Amygdala (tissue), 56 donors: ENCODE data around the gene ODC1.
A peak's percentile ranks its signal among the peaks of the same experiment; 100 is the strongest.

ENCODE experiments used
- DNase-seq, 56 donors: peaks; one replicate each; lab custom pipeline; 2025; lab: John Stamatoyannopoulos, UW

ODC1 gene

DNA sequence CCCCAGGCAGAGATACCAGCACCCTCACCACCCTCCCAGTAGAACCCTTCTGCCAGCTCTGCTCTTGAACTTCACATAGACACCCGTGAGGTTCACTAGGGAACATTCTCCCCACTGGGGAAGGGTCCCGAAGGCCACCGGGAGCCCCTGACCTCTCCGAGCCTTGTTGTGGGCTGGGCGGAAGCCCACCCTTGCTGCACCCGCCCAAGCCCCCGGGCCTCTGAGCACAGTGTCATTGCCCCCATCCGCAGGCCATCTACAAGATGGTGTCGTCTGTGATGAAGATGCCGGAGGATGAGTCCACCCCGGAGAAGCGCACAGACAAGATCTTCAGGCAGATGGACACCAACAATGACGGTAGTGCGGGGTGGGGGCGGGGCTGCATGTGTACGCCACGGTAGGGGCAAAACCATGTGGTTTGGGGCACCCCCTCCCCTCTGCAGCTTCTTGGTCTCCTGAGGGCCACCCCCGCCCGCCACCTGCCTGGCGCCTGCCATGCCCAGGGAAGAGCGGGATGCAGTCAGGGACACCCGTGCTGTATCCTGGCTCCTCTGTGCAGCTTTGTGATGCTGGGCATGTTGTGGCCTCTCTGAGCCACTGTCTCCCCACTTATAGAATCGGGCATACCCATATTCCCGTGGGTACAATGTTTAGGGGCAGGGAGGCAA is 25.3 kb downstream of the ODC1 start:
- no peak for DNase-seq

DNA sequence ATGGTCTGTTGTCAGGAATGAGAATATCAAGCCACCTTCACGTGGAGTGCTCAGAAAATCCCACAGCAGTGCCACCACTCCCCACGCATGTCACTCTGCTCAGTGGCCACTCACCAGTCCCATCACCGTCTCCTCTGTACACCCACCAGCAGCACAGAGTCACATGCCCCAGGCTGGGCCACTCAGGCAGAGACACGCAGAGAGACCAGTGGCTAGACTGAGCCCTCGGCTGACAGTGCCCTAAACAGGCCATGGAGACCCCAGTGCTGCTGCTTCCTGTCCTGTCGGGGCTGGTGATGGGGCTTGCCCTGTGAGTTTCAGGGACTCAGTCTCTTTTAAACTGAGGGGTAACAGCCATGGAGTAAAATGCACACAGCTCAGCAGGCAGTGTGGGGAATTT is 25.9 kb downstream of the ODC1 start:
- no peak for DNase-seq

DNA sequence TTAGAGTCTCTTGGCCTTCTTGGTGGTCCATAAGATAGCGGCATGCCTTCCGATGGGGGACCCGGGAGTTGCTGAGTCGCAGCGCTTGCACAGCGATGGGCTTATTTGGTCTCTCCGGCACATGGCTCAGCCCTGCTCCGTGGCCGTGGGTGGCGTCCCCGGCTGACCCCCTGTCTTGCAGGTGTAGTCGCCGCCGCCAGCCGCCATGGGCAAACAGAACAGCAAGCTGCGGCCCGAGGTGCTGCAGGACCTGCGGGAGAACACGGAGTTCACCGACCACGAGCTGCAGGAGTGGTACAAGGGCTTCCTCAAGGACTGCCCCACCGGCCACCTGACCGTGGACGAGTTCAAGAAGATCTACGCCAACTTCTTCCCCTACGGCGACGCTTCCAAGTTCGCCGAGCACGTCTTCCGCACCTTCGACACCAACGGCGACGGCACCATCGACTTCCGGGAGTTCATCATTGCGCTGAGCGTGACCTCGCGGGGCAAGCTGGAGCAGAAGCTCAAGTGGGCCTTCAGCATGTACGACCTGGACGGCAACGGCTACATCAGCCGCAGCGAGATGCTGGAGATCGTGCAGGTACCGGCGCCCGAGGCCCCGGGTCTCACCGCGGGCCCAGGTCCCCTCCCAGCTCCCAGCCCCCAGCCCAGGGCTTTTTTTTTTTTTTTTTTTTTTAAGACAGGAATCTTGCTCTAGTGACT is 28.4 kb downstream of the ODC1 start:
- no peak for DNase-seq

DNA sequence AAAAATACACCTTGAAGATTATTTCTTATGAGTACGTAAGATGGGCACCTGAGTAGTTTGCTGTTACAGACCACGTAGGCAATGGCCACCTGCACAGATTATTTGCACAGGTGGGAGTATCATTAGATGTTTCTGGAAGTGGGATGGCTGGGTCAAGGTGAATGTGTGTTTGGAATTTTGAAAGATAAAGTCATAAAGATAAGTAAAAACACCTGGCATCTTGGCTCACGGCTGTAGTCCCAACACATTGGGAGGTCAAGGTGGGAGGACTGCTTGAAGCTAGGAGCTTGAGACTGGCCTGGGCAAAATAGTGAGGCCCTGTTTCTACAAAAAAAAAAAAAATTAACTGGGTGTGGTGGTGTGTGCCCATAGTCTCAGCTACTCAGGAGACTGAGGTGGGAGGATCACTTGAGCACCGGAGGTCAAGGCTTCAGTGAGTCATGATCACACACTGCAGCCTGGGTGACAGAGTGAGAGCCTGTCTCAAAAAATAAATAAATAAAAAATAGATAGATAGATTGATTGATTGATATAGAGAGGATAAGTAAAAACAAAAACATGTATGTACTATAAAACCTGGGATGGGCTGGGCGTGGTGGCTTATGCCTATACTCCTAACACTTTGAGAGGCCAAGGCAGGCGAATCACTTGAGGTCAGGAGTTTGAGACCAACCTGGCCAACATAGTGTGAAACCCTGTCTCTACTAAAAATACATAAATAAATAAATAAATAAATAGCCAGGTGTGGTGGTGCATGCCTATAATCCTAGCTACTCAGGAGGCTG is 30.4 kb downstream of the ODC1 start:
- DNase-seq: no peak

DNA sequence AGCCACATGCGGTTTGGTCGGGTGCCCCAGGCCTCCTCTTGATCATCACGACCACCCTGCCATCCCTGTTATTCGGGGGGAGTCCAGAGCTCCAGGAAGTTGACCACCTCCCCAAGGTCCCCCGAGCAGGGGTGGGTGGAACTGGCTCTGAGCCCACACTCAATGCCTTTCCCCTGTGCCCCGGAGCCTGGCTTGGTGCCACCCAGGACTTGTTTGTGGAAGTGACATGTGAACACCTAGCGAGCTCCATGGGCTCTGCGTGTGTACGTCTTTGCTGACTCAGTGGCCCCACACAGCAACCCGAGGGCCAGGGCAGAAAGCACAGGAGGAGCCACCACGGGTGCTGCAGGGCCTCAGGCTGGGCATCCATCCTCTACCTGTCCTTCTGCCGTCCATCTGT is 32.5 kb downstream of the ODC1 start:
- DNase-seq: no peak

DNA sequence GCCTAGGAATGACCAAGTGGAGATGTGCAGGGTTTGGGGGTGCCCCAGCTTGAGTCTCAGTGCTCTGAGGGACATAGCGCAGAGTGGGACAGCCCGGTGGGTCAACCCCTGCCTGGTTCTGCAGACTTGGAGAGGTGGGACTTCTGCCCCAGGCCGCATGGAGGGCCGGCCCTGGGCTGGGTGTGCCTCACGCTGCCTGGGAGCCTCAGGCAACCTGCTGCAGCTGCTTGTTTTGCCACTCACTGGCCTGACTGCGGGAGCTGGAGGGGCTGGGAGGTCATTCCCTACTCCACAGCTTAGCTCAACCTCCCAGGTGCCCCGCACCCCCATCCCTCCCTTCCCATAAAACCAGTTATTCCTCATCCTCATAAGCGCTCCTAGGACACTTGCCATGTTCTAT is 33.1 kb downstream of the ODC1 start:
- no peak for DNase-seq

DNA sequence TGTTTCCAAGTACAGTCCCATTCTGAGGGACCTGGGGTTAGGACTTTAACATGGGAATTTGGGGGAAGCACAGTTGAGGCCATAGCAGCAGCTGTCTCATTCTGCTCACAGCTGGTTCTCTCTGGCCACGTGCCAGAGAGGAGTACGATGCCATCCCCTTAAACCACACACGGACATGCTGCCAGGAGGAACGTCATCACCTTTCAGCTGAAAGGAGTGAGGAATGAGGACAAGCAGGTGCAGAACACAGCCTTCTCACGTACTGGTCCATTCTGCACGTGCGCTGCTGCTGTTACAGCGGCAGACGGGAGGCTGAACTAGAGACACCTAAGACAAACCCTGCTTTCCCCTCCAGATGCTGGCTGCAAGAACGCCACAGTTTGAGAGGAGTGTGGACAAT is 33.5 kb downstream of the ODC1 start:
- DNase-seq: peak in 1 of 56 donors; percentile 37

DNA sequence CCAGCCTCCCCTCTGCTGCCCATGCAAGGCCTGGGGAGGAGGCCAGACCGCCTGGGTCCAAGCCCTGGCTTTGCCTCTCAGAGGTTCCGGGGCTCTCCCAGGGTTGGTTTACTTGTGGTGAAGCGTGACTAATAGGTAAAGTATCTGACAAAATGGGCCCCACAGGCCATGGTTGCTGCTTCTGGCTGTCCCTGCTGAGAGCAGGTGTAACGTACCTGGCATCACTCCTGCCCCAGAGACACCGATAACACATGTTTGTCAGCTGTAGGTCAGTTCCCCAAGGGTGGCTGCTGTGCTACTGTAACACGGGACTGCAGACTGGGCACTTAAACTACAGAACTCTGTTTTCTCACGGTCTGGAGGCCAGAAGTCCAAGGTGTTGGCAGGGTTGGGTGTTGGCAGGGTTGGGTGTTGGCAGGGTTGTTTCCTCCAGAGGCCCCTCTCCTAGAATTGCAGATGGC is 34.1 kb downstream of the ODC1 start:
- DNase-seq: peak in 2 of 56 donors; percentile 30 to 38

DNA sequence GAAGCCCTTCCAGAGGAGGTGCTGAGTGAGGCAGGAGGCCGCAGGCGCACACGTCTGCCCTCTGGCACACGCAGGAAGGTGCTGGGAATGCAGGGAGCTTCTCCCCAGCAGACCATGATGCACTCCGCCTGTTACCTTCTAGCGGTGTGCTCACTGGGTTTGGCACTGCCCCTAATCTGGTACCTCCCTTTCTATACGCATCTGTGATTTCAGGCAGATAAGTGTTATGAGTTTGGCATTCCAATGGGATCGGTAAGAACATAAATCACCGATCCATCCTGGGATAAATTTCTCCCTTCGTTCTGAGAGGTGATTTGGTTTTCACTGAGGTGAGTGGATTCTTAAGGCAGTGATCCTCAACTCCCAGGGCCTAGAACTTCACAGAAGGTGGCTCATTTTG is 34.6 kb downstream of the ODC1 start:
- DNase-seq: no peak

DNA sequence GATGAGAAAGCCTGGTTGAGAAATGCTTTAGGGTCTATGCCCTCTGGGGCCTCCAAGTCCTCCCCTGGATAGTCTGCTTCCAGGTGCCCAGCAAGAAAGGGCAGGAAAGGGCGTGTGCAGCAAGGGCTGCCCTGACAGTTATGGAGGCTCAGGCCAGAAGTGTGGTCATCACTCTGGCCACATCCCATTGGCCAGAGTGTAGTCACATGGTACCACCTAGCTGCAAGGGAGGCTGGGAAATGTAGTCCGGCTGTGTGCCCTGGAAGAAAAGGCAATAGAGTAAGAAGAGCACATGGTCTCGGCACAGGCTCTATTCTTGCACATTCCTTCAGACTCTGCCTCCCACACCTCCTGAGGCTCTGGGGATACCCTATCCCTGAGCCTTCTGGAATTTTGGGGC is 35.7 kb downstream of the ODC1 start:
- peak in 4 of 56 donors; percentile 8 to 25 (median 20) for DNase-seq

DNA sequence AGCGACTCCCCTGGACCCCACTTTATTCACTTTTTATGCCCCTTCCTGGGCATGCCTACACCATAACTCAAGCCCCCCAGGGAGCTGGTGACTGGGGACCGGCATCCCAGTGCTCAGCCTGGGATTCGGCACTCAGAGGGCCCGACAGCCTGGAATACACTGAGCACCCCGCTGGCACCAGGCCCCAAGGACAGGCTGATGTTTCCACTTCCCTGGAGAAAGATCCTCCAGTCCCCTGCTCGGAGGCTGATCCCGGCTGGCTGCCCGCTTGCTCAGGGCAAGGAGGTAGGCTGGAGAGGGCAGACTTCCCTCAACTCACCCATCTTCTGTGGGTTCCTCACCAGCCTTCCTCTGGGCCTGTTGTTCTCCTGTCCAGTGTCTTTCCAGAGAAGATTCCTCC is 36.6 kb downstream of the ODC1 start:
- DNase-seq: no peak

DNA sequence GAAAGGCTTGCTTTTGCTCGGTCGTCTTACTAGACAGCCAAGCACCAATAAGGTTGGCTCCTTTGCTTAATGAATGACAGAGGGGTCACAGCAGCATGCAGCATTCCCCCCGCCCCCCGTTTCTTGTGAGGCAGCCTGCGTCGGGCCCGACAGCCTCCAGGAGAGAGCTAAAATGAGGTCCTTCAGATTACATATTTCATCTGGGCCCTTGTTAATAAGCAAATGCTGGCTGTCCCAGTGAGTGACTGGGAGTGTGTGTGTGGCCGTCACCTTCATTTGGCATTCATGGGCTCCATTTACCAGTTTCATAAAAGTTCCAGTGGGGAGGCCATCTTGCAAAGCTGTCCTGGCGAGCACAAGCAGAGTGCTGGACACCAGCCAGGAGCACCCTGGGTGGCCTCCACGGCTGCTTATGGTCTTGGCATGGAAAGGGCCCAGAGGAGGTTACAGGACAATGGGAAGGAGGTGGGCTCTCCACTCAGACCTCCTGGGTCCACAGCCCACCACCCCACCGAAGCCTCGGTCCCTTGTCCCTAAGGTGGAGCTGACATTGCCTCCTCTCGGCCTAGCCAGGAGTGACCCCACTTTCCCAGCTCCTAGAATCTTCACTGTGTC is 37.2 kb downstream of the ODC1 start:
- no peak for DNase-seq

DNA sequence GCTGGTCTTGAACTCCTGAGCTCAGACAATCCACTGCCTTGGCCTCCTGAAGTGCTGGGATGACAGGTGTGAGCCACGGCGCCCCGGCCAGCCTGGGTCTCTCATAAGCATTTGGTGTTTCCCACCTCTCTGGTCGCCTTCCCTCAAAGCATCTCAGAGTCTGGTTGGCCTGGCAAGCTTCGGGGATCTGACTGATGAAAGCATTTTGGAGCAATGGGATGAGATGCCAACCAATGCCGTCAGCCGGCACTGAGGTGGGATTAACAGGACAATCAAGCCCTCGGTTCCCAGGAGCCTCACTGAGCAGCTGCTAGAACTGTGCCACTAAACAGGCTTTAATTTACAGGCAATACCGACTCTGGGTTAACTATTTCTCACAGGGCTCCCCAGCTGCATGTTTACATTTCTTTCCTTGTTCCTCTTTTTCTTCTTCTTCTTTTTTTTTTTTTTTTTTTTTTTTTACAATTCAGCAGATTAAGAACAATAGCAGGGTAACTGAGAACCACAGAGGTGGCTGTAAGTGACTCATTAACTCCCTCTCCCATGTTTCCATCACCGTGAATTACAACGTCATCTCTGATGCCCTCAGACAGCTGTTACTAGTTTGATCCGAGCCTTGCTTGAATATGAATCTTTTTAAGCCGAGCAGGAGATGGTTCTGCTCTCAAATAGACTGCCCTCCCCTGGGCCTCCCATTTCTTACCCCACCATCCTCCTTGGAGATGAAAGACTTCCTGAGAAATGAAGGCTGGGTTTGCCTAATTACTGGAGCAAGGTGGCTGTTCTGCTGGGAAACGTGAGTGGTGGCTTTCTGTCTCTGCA is 37.9 kb downstream of the ODC1 start:
- peak in 1 of 56 donors; percentile 13 for DNase-seq

DNA sequence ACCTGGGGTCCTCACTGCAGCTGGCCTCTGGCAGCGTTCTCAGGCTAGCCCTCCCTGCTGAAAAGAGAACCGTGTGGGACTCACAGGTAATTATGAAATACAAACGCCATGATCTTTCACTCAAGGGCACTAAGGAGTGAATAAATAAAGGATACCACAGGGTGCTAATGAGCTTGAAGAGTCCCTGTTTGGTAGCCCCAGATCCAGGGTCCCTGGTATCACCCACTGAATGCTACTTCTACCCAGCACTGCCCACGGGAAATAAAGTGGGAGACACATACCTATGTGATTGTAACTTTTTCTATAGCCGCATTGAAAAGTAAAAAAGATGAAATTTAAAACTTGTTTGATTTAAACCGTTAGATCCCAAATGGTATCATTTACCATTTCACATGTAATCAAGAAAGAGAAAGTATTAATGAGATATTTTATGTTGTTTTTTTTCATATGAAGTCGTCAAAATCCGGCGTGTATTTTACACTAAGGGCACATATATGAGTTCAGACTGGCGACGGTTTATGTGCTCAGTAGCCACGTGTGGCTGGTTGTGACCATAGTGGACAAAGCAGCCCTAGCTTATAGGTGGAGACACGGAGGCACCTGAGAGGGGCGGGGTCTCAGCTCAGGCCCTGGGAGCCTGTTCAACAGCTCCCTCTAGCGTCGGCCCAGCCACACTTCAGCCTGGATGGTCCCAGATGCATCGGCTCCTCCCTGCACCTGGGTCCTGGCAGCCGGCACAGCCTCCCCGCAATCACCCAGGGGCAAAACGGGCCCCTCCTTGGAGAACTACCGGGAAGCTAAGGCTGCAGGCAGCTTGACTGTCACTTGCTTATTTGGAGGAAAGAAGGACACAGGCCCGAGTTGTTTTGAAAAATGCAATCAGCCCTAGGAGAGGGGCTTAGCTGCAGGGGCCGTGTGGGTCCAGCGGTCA is 39.2 kb downstream of the ODC1 start:
- peak in 47 of 56 donors; percentile 5 to 74 (median 47) for DNase-seq

DNA sequence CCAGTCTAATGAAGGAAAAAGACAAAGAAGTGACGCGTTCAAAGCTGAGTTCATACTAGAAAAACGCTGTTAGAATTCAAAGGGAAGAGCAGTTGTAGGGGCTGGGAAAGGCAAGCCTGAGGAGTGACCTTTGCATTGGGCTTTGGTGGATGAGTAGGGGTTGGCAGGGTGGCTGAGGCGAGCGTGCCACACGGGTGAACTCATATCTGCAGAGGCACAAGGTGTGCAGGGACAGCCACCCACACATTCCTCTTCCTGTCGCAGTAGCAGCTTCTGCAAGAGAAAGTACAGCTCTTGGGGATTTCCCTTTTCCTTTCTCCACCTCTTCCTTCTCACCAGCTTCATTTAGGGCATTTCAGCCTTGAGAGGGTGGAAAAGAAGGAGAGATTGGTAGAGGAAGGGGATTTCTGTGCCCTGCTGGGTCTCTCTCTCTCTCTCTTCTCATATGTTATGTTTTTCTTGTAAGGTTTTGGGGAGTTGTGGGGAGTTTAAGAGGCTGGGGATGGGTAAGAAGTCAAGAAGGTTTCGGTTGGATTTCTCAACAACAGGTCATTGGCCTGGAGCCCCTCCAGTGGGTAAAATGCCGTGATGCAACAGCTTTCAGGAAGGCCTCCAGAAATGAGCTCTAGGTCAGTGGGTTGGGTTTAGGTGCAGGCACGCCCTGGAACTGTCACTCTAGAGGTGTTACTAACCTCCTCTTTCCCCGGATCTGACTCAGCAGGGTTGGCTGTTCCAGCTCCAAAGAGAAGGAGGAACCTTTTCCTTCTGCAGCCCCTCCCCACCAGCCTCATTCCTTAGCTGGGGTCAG is 40.1 kb downstream of the ODC1 start:
- DNase-seq: peak in 1 of 56 donors; percentile 11

DNA sequence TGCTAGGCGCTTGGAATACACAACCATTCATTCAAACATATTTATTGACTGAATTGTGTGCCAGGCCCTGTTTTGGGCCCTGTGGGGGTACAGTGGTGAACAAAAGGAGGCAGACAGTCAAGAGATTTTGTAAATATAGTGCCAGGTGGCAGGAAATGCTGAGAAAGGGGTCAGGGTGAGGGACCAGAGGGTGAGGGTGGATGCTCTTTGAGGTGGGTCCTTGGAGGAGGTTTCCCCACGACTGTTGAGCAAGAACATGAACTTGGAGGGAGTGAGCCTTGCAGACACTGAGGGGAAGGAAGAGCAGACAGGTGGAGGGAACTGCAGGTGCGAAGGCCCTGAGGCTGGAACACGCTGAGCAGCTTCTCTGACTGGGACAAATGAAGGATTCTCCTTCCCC is 40.7 kb downstream of the ODC1 start:
- no peak for DNase-seq

DNA sequence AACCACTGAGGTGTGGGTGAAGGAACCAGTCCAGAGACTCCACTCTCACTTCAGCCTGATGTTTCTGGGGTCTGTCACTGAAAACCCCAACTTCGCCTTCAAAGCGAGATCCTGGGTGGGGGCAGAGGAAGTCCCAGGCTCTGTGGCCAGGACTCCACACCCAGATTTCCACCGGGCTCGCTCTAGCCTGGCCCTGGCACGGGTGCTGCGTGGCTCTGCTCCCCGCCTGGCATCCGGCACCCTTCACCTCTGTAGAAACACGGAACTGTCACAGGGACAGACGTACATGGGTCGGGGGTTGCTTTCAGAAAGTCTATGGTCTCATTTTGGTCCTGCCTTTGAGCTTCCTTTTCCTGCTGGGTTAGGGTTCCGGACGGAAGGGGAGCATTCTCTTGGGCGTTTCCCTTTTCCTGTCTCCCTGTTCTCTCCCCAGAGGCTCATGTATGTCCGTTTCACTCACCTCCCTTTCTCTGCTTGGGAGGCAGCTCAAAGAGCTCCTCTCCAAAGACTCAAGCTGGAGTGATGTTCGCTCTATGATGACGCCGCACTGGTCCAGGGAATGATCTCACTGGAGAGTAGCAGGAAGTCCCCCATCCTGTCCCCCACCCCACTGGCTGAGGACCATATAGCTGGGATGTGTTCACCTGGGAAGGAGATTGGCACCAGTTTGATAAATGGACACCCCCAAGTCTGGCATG is 41.5 kb downstream of the ODC1 start:
- no peak for DNase-seq

DNA sequence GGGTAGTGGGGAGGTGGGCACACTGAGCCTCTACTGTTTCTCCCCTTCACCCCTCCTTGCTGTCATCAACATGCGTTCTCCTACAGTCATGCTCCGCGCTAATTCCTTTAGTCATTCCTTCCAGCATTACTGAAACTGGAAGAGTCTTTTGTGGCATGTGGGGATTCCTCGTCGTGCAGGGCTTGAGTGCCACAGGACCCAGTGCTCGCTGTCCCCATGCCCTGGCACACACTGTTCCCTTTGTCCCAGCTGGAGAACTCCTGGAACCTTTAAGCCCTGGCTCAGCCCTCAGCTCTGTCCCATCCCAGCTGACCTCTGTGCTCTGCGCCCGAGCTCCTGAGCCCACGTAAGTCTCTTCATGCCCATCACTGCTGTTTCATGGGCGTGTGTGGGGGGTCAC is 42.1 kb downstream of the ODC1 start:
- DNase-seq: no peak
